ENCODE results near the gene SPRR5.

GRCh38 chr1:152951711-152952110, 4.7 kb downstream of the SPRR5 start:
- no peak for TF ChIP-seq CTCF (IDR thresholded peaks at IDR 0.05; ENCODE audit: extremely low read depth in 1 of 2, insufficient read depth in 1 of 2, low read depth in 1 of 2, low read length in 2 of 2)
- no peak for TF ChIP-seq EZH2 (IDR thresholded peaks at IDR 0.05; ENCODE audit: borderline replicate concordance, low read depth, low read length, severe bottlenecking)
- no peak for TF ChIP-seq POLR2AphosphoS5 (IDR thresholded peaks at IDR 0.05; ENCODE audit: insufficient read depth, low read depth, low read length)
- no peak for TF ChIP-seq JUN (IDR thresholded peaks at IDR 0.05; ENCODE audit: borderline replicate concordance, insufficient read depth, insufficient read length, low read depth)
- no peak for TF ChIP-seq POLR2A (IDR thresholded peaks at IDR 0.05; ENCODE audit: low read depth, low read length)
- no peak for TF ChIP-seq MAX (IDR thresholded peaks at IDR 0.05; ENCODE audit: insufficient read depth, insufficient read length)
- TF ChIP-seq FOS (IDR thresholded peaks at IDR 0.05; ENCODE audit: borderline replicate concordance, insufficient read depth, low read length) = no peak
- no peak for TF ChIP-seq GATA2 (IDR thresholded peaks at IDR 0.05; ENCODE audit: insufficient read depth, insufficient read length, low read depth, low read length)

Measured in endothelial cell of umbilical vein (primary cell).